Suppressor macrophage treated with lipopolysaccharide for 4 hours (primary cell): ENCODE measurements around the gene GAGE1.
A peak's percentile ranks its signal among the peaks of the same experiment; 100 is the strongest.
"Not testable (repeated sequence)": the region's sequence is repeated elsewhere in the genome, so short reads cannot be mapped to it uniquely, and the experiment has no call there.

Source experiments
- DNase-seq: peaks from one replicate; pipeline ENCODE4 v3.0.0-alpha.2; 2020

The GAGE1 gene, protein sequence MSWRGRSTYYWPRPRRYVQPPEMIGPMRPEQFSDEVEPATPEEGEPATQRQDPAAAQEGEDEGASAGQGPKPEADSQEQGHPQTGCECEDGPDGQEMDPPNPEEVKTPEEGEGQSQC

GRCh38 chrX:49598720-49599119 is at the start of gene GAGE1:
GAGE1 (plus strand) TSS chrX:49599020; CDS start chrX:49600175, 1,155 bp downstream.
- not testable (repeated sequence) for DNase-seq

- not testable (repeated sequence) for DNase-seq
These were observed 47.8 kb upstream of the GAGE1 start, which contains the start of gene GAGE12E for GRCh38 chrX:49550989-49551388. GAGE12E (plus strand) TSS chrX:49551289; CDS start chrX:49552444, 1,155 bp downstream.

- not testable (repeated sequence) for DNase-seq
These were observed 38.3 kb upstream of the GAGE1 start, which contains the start of gene GAGE12F for GRCh38 chrX:49560542-49560941. GAGE12F (plus strand) TSS chrX:49560842; CDS start chrX:49561997, 1,155 bp downstream.

DNA sequence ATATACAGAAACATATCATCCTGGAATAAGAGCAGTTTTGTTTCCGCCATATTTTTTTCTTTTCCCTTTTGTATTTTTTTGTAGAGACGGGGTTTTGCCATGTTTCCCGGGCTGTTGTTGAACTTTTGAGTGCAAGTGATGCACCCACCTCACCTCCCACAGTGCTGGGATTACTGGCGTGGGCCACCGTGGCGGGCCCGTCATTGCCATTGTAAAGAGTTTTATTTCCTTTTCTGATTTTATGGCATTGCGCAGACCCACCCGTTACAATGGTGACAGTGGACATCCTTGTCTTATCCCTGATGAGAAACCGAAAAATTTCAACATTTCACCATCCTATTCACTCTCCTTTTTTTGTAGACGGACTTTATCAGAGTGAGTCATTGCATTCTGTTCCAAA is 30.1 kb upstream of the GAGE1 start:
- not testable (repeated sequence) for DNase-seq

DNA sequence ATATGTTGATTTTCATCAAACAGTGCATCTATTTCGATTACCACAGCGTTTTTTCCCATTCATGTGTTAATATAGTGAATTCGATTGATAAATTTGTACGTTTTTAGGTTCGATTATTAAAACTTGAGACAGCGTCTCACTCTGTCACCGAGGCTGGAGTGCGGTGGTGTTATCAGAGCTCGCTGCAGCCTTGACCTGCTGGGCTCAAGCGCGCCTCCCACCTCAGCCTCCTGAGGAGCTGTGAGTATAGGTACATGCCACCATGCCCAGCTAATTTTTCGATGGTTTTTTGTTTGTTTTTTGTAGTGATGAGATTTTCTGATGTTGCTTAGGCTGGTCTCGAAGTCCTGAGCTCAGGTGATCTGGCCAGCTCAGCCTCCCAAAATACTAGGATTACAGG is 29.7 kb upstream of the GAGE1 start:
- DNase-seq: not testable (repeated sequence)

DNA sequence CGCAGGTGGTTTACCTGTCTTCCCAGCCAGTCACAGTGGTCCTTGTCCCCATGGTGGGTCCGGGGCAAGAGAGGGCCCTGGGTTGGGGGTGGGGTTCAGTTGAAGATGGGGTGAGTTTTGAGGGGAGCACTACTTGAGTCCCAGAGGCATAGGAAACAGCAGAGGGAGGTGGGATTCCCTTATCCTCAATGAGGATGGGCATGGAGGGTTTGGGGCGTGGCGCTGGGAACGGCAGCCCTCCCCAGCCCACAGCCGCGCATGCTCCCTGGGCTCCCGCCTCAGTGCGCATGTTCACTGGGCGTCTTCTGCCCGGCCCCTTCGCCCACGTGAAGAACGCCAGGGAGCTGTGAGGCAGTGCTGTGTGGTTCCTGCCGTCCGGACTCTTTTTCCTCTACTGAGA is 28.7 kb upstream of the GAGE1 start, which contains the start of gene GAGE12G:
Gene GAGE12G, plus strand, starts transcription at position 301 of the 400 bp plus-strand sequence. CDS start 1,155 bp downstream, outside the sequence.
- not testable (repeated sequence) for DNase-seq

GRCh38 chrX:49579649-49580048 is 19.2 kb upstream of the GAGE1 start, which contains the start of gene GAGE12H:
GAGE12H (plus strand) TSS chrX:49579949; CDS start chrX:49581104, 1,155 bp downstream.
- DNase-seq: not testable (repeated sequence)

- not testable (repeated sequence) for DNase-seq
These were observed 9.6 kb upstream of the GAGE1 start, which contains the start of gene GAGE2A for GRCh38 chrX:49589196-49589595. GAGE2A (plus strand) TSS chrX:49589496; CDS start chrX:49590651, 1,155 bp downstream.

GRCh38 chrX:49589769-49590478 is 8.9 kb upstream of the GAGE1 start:
- DNase-seq: not testable (repeated sequence)

DNA sequence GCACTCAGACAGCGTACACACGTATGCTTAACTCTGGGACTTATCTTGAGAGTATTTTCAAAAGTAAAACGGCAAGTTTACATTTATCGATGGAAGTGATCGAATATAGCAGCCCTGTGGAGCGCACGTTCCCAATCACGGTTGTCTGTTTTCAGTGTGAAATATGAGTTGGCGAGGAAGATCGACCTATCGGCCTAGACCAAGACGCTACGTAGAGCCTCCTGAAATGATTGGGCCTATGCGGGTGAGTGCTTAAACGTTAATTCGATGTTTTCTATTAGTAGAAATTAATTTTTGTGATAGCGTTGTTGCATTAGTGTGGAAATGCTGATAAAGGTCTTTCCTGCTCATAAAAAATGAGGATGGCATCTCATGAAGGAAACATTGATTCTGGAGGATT is 8.3 kb upstream of the GAGE1 start:
- DNase-seq: not testable (repeated sequence)

DNA sequence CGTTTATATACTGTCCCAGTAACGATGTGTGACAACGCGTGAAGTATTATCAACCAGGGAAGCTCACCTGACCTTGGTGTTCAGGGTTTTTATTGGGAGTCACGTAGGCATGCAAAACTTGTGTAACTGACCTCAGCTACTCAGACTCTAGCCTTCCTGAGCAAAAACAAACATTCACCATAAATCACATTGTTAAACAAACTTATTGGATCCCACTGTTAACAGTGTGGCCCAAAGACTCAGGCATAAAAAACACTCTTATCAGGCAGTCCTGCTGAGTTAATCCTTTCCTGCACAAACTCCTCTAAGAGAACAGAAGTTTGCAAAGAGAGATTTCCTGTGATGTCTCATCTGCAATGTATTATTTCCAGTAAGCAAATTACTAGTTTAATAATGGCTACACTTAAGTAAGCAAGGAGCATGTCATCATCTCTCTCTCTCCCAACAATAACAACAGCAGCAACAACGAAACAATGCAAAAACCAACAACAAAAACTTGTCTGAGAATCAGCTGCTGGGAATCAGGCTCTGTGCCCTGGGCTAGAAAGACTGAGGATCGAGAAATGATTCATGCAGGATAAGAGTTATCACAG is 12.0 kb downstream of the GAGE1 start:
- no peak for DNase-seq

DNA sequence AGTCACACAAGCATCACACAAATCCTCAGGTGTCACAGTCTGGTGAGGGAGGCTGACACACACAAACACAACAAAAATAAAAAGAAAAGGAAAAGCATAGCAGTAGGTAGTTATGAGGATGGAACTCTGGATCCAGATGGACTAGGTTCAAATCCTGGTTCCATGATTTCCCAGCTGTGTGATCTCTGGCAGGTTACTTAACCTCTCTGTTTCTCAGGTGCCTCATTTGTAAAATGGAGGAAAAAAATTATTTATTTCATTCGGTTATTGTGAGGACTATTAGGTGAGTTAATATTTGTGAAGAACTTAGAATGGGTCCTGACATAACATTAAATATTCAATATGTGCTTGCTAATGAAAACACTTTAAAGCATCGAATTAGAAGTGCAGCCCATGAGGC is 19.8 kb downstream of the GAGE1 start:
- DNase-seq: no peak

- peak; percentile 42 for DNase-seq
These were observed 28.4 kb downstream of the GAGE1 start for GRCh38 chrX:49627086-49627777.

- no peak for DNase-seq
These were observed 46.3 kb downstream of the GAGE1 start for GRCh38 chrX:49644991-49645637.

DNA sequence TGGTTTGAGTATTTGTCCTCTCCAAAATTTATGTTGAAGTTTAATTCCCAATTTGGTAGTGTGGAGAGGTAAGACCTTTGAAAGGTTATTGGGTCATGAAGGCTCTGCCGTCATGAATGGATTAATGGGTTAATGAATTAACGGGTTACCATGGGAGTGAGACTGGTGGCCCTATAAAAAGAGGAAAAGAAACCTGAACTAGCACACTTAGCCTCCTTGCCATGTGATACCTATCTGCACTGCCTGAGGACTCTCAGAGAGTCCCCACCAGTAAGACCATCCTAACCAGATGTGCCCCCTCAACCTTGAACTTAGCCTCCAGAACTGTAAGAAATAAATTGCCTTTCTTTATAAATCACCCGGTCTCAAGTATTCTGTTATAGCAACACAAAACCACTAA is 57.7 kb downstream of the GAGE1 start:
- DNase-seq: no peak
